MM.1S (cell line): ENCODE measurements around the gene ZBTB7C.

Experiments
- DNase-seq: peaks from one replicate; pipeline ENCODE4 v3.0.0-alpha.2; 2015
- H2AFZ ChIP-seq: fragments of 300-600 bp; sonication (generic); 2 replicates; pipeline ENCODE4 v1.6.0; 2016; ENCODE audit warnings: antibody characterized with exemption, low read length
- H3F3A ChIP-seq: fragments of 300-600 bp; sonication (generic); 2 replicates; pipeline ENCODE4 v1.6.1; 2016; ENCODE audit warnings: mild to moderate bottlenecking, antibody characterized with exemption, low read length, moderate library complexity, mixed read lengths; ENCODE audit not compliant: insufficient read depth
- H3K27ac ChIP-seq: fragments of 300-600 bp; sonication (generic); 2 replicates; pipeline ENCODE4 v1.5.1; 2016; ENCODE audit warnings: mild to moderate bottlenecking, low read length
- H3K27me3 ChIP-seq: fragments of 300-600 bp; sonication (generic); replicated peaks from 2 replicates; pipeline ENCODE4 v1.6.0; 2016; ENCODE audit warnings: low read length; ENCODE audit not compliant: insufficient read depth
- H3K36me3 ChIP-seq: fragments of 300-600 bp; sonication (generic); replicated peaks from 2 replicates; pipeline ENCODE4 v1.6.1; 2016; ENCODE audit warnings: mild to moderate bottlenecking, low read length, mixed read lengths; ENCODE audit not compliant: insufficient read depth
- H3K4me1 ChIP-seq: fragments of 300-600 bp; sonication (generic); 2 replicates; pipeline ENCODE4 v1.6.1; 2016; ENCODE audit warnings: low read length, mixed read lengths
- H3K4me2 ChIP-seq: fragments of 300-600 bp; sonication (generic); 2 replicates; pipeline ENCODE4 v1.6.0; 2016; ENCODE audit warnings: low read depth, low read length
- H3K4me3 ChIP-seq: fragments of 300-600 bp; sonication (generic); 2 replicates; pipeline ENCODE4 v1.5.1; 2016; ENCODE audit warnings: low read length, mixed read lengths
- H3K79me2 ChIP-seq: fragments of 300-600 bp; sonication (generic); 2 replicates; pipeline ENCODE4 v1.6.1; 2016; ENCODE audit warnings: mixed run types, low read length, mixed read lengths
- H3K9ac ChIP-seq: fragments of 300-600 bp; sonication (generic); 2 replicates; pipeline ENCODE4 v1.6.1; 2016; ENCODE audit warnings: low read length, mixed read lengths
- H3K9me2 ChIP-seq: fragments of 300-600 bp; sonication (generic); replicated peaks from 2 replicates; pipeline ENCODE4 v1.6.1; 2016; ENCODE audit warnings: mild to moderate bottlenecking, low read length, mixed read lengths; ENCODE audit not compliant: insufficient read depth
- H3K9me3 ChIP-seq: fragments of 300-600 bp; sonication (generic); replicated peaks from 2 replicates; pipeline ENCODE4 v1.6.1; 2016; ENCODE audit warnings: mild to moderate bottlenecking, low read length, mixed read lengths; ENCODE audit not compliant: insufficient read depth
- H4K20me1 ChIP-seq: fragments of 300-600 bp; sonication (generic); 2 replicates; pipeline ENCODE4 v1.6.1; 2016; ENCODE audit warnings: mild to moderate bottlenecking, low read length, moderate library complexity, mixed read lengths; ENCODE audit not compliant: insufficient read depth
- EZH2 ChIP-seq: fragments of 300-600 bp; sonication (generic); optimal IDR thresholded peaks from 2 replicates; pipeline ENCODE3; 2017; ENCODE audit warnings: low read depth, mild to moderate bottlenecking, antibody characterized with exemption, low read length, mixed read lengths
- EZH2phosphoT487 ChIP-seq: fragments of 300-600 bp; sonication (generic); IDR thresholded peaks from 2 replicates; pipeline ENCODE4 v1.6.1; 2018; ENCODE audit warnings: antibody characterized with exemption, low read length
- TF ChIP-seq, protein P1 (sequence below): fragments of 300-600 bp; sonication (generic); IDR thresholded peaks from 2 replicates; pipeline ENCODE4 v1.5.1; 2016; ENCODE audit warnings: antibody characterized with exemption, low read length, mixed read lengths

ZBTB7C gene

DNA sequence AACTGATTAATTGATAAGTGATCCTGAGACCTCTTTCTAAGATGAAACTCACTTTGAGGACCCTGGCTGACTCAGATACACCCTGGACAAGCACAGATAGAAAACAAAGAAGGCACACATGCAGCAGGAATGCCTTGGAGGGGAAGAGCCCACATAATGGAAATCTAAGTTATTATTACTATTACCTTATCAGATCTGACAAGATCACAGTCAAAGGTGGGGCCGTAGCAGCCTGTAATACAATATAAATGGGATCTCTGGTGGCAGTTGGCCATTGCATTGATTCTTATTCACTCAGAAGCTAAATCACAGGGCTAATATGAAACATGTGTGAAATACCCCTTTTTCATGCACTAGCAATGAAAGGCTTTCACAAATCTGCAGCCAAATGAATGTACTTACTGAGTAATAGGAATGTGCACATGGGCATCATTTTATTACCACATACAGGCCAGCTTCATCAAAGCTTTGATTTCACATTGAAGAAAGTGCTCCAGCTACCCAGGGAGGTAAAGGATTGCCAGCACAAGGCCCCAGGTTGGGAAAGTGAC lies 84.0 kb downstream of the ZBTB7C start:
- H3K4me3 ChIP-seq: no peak overlapping the region
- H3K36me3 ChIP-seq: no peaks in the 10 kb centered on the region
- no peak overlapping the region for H3K4me2 ChIP-seq
- no peak overlapping the region for H3K27ac ChIP-seq
- no peaks in the 10 kb centered on the region for H3K9me2 ChIP-seq
- H3K79me2 ChIP-seq: no peaks in the 10 kb centered on the region
- TF ChIP-seq, protein P1, sequence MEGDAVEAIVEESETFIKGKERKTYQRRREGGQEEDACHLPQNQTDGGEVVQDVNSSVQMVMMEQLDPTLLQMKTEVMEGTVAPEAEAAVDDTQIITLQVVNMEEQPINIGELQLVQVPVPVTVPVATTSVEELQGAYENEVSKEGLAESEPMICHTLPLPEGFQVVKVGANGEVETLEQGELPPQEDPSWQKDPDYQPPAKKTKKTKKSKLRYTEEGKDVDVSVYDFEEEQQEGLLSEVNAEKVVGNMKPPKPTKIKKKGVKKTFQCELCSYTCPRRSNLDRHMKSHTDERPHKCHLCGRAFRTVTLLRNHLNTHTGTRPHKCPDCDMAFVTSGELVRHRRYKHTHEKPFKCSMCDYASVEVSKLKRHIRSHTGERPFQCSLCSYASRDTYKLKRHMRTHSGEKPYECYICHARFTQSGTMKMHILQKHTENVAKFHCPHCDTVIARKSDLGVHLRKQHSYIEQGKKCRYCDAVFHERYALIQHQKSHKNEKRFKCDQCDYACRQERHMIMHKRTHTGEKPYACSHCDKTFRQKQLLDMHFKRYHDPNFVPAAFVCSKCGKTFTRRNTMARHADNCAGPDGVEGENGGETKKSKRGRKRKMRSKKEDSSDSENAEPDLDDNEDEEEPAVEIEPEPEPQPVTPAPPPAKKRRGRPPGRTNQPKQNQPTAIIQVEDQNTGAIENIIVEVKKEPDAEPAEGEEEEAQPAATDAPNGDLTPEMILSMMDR: no peak
- TF ChIP-seq EZH2phosphoT487 (no peak), EZH2 (no peak)
- H2AFZ ChIP-seq: no peak overlapping the region
- no peak overlapping the region for H3K9ac ChIP-seq
- no peaks in the 10 kb centered on the region for H4K20me1 ChIP-seq
- DNase-seq: no peak
- H3K4me1 ChIP-seq: no peaks in the 10 kb centered on the region
- no peaks in the 10 kb centered on the region for H3K27me3 ChIP-seq
- no peaks in the 10 kb centered on the region for H3K9me3 ChIP-seq
- H3F3A ChIP-seq: no peaks in the 10 kb centered on the region

DNA sequence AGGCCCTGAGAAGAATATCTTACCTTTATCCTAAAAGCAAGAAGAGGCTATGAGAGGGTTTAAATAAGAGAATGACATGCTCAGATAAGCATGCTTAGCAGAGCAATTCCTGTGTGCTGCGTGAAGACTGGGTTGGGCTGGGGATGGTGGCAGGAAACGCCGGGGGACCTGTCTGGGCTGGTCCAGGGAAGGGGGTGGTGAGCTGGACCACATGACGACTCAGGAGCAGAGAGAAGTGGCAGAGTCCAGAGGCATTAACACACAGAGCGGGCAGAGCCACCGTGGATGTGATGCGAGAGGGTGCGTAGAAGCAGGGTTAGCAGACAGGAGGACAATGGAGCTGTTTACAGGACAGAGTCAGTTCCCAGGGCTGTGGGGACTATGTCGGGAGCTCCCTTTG lies 84.5 kb downstream of the ZBTB7C start:
- H3K9me3 ChIP-seq: no peaks in the 10 kb centered on the region

DNA sequence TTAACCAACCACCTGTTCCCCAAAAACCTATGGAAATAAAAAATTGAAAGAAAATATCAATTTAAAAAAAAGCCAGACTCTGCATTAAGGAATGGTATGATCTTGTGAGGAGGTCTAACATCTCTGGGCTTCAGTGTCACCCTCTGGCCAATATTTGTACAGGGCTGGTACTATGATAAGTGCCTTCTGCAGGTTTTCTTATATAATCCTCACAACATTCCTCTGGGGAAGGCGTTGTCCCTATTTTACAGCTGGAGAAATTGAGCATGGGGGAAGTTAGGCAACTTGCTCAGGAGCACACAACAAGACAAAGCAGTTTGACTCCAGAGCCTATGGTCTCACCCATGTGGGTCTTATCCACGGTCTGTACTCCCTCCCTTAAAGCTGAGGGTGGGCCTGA lies 86.0 kb downstream of the ZBTB7C start:
- H3K4me1 ChIP-seq: no peaks in the 10 kb centered on the region
- H3K9me2 ChIP-seq: no peaks in the 10 kb centered on the region
- no peaks in the 10 kb centered on the region for H4K20me1 ChIP-seq
- H3K79me2 ChIP-seq: no peaks in the 10 kb centered on the region
- no peak overlapping the region for H3K27ac ChIP-seq
- DNase-seq: no peak
- H3K9ac ChIP-seq: no peak overlapping the region
- no peaks in the 10 kb centered on the region for H3K9me3 ChIP-seq
- H3K36me3 ChIP-seq: no peaks in the 10 kb centered on the region
- no peak overlapping the region for H2AFZ ChIP-seq
- TF ChIP-seq, protein P1: no peak
- no peak for TF ChIP-seq EZH2
- TF ChIP-seq EZH2phosphoT487: no peak
- H3K4me3 ChIP-seq: no peak overlapping the region
- no peak overlapping the region for H3K4me2 ChIP-seq
- H3F3A ChIP-seq: no peaks in the 10 kb centered on the region
- no peaks in the 10 kb centered on the region for H3K27me3 ChIP-seq

More for the DNA sequence above, 84.5 kb downstream of the ZBTB7C start:
- TF ChIP-seq EZH2phosphoT487: no peak
- TF ChIP-seq, protein P1: no peak
- Histone ChIP-seq H3F3A (no peaks in the 10 kb centered on the region), H3K79me2 (no peaks in the 10 kb centered on the region), H3K36me3 (no peaks in the 10 kb centered on the region), H3K27ac (no peak overlapping the region), H3K27me3 (no peaks in the 10 kb centered on the region), H3K9ac (no peak overlapping the region), H3K9me2 (no peaks in the 10 kb centered on the region), H3K4me1 (no peaks in the 10 kb centered on the region), H3K4me3 (no peak overlapping the region), H3K4me2 (no peak overlapping the region), H2AFZ (no peak overlapping the region), H4K20me1 (no peaks in the 10 kb centered on the region)
- DNase-seq: no peak
